ENCODE measurements around the gene COL9A1. TPM values are rescaled to one million over a fixed set of nuclear protein-coding genes. Genes with fewer than 3 reads are reported as not detected.

The COL9A1 gene
- total and polyA plus RNA-seq, 9 of the 15 experiments (the other 6 are each of a cell fraction or from before 2014, with no cell fraction given) = 0.01 to 0.13 (median 0.06) TPM; not detected in 1

DNA sequence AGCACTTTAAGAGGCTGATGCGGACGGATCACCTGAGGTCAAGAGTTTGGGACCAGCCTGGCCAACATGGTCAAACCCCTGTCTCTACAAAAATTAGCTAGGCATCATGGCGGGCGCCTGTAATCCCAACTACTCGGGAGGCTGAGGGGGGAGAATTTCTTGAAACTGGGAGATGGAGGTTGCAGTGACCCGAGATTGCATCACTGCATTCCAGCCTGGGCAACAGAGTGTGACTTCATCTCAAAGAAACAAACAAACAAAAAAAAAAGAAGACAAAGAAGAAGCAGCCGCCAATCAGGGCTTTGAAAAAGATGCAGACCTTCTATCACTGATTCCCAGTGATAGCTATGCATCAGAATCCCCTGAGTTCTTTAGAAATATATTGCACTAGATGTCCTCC is 56.8 kb downstream of the COL9A1 start:
- Histone ChIP-seq H3K36me3 (ENCODE audit: control insufficient read depth, insufficient read depth, low read length) (no peaks in the 10 kb centered on the region), H3K4me1 (replicated peaks in 1 of 2; ENCODE audit: control insufficient read depth in 2 of 2, insufficient read depth in 2 of 2, low read length in 2 of 2) (no peaks in the 10 kb centered on the region; a peak in 2 of 5 replicates), H3K27ac (ENCODE audit: extremely low read depth, low read depth, low read length) (no peak overlapping the region), H3K9ac (ENCODE audit: insufficient read depth in 1 of 2, low read depth in 2 of 2, low read length in 2 of 2) (no peak overlapping the region), H3K27me3 (ENCODE audit: control insufficient read depth in 2 of 2, insufficient read depth in 2 of 2, low read length in 2 of 2) (peaks cover 17 to 32% of the 10 kb centered on the region in 2 experiments), H3K9me3 (replicated peaks; ENCODE audit: control insufficient read depth, insufficient read depth, low read depth, low read length) (no peaks in the 10 kb centered on the region), H3K4me3 (no peak overlapping the region), H3K79me2 (ENCODE audit: control insufficient read depth, insufficient read depth, low read length) (no peaks in the 10 kb centered on the region), H4K20me1 (replicated peaks; ENCODE audit: control insufficient read depth, insufficient read depth, low read length) (0 out of 2 replicates have a peak, but pooled peaks cover 2% of the 10 kb centered on the region), H3K9me1 (ENCODE audit: control insufficient read depth, insufficient read depth, low read length) (no peaks in the 10 kb centered on the region), H2AFZ (ENCODE audit: low read depth, low read length) (no peak overlapping the region), H3K4me2 (ENCODE audit: insufficient read depth, low read length) (no peak overlapping the region)
- ChIA-PET CTCF (ENCODE audit: low intra/inter-chr PET ratio) (no interaction called here), POLR2A (interaction anchor here (1.1 kb wide), 1 partner anchor 91 kb away, joined by 3 read pairs; no protein-coding TSS in a partner anchor)
- FAIRE-seq (no peak), ATAC-seq (no peak), DNase-seq (ENCODE audit: extremely low read depth in 1 of 4, low spot score in 3 of 4) (no peak)
- WGBS (ENCODE audit: insufficient coverage, low coverage, missing lambda C conversion rate) = 0% methylated on average over 7 of the region's 7 CpGs
- in situ Hi-C loops (cut with MboI) (no loop called here), intact Hi-C loops (cut with micrococcal nuclease) (no loop called here)
- BruUV-seq (replicated peaks) = no TSS peak
- peak; percentile 38; the same call in 1 of the 2 replicates for TF ChIP-seq ZNF384 (IDR thresholded peaks at IDR 0.05; ENCODE audit: low read depth, low read length)
- TF ChIP-seq, protein P1, sequence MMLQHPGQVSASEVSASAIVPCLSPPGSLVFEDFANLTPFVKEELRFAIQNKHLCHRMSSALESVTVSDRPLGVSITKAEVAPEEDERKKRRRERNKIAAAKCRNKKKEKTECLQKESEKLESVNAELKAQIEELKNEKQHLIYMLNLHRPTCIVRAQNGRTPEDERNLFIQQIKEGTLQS (IDR thresholded peaks at IDR 0.05) = peak; percentile 81
- TF ChIP-seq, protein P1 (CRISPR knock-in tag; conservative IDR thresholded peaks at IDR 0.05) = no peak
- 0 out of 2 replicates have a peak, but pooled peaks have one; percentile 39 for TF ChIP-seq CEBPG (CRISPR knock-in tag; IDR thresholded peaks at IDR 0.05)
- TF ChIP-seq CEBPG (tag; conservative IDR thresholded peaks at IDR 0.05 in 1 of 2, IDR thresholded peaks at IDR 0.05 in 1 of 2) = peak in 1 of 2 experiments; percentile 94; a peak in 2 of 4 replicates
- peak; percentile 43; the same call in 1 of the 2 replicates for TF ChIP-seq ATF7 (IDR thresholded peaks at IDR 0.05)
- no peak for TF ChIP-seq MAFK (IDR thresholded peaks at IDR 0.05; ENCODE audit: low read length)
- TF ChIP-seq ZNF224 (CRISPR knock-in tag; IDR thresholded peaks at IDR 0.05) = no peak
- peak; percentile 45; the same call in 1 of the 2 replicates for TF ChIP-seq CEBPB (tag; IDR thresholded peaks at IDR 0.05)

All from K562 (cell line).